K562 (cell line): ENCODE results near the gene JAM2. TPM values are rescaled to one million over a fixed set of nuclear protein-coding genes. Genes with fewer than 3 reads are reported as not detected.

ENCODE experiments used
- CHCHD3 ChIP-seq: fragments of 250-450 bp; sonication (Bioruptor Pico); IDR thresholded peaks from 2 replicates; pipeline ENCODE4 v2.1.2; 2022; ENCODE audit warnings: mild to moderate bottlenecking
- CSDE1 ChIP-seq, 2 experiments: fragments of 450-650 bp; IDR thresholded peaks; 2 replicates each; pipeline ENCODE4 v1.6.1; 2016; ENCODE audit warnings: mild to moderate bottlenecking in 1 of 2
- EGR1 ChIP-seq: fragments of 450-650 bp; conservative IDR thresholded peaks from 2 replicates; pipeline ENCODE4 v1.6.1; 2017; ENCODE audit warnings: mild to moderate bottlenecking
- FOXM1 ChIP-seq, 2 experiments: fragments of 450-650 bp in 1 of 2; sonication (generic) in 1 of 2; formaldehyde crosslinking in 1 of 2; IDR thresholded peaks; 2 replicates each; pipeline versions ENCODE4 v1.6.1 to v1.9.0; 2017 to 2022; ENCODE audit warnings: low read depth in 2 of 2, mild to moderate bottlenecking in 2 of 2, missing genetic modification reagents in 1 of 2, moderate library complexity in 1 of 2
- FUS ChIP-seq: fragments of 200-400 bp; formaldehyde crosslinking; optimal IDR thresholded peaks from 2 replicates; pipeline ENCODE3; 2017; ENCODE audit warnings: low read depth, low read length
- IFI16 ChIP-seq: fragments of 250-450 bp; sonication (Bioruptor Pico); IDR thresholded peaks from 2 replicates; pipeline ENCODE4 v2.1.2; 2022; ENCODE audit warnings: mild to moderate bottlenecking, inconsistent platforms
- KLF10 ChIP-seq: fragments of 250-450 bp; sonication (Bioruptor Pico); IDR thresholded peaks from 2 replicates; pipeline ENCODE4 v1.6.1; 2021; ENCODE audit warnings: matching md5 sums
- L3MBTL2 ChIP-seq: fragments of 450-650 bp; IDR thresholded peaks from 2 replicates; pipeline ENCODE4 v1.6.1; 2016; ENCODE audit warnings: mild to moderate bottlenecking, moderate library complexity
- MITF ChIP-seq: IDR thresholded peaks from 2 replicates; pipeline ENCODE4 v1.6.1; 2014; ENCODE audit warnings: antibody characterized with exemption
- NR4A1 ChIP-seq, 2 experiments: fragments of 250-450 bp in 1 of 2; fragments of 450-650 bp in 1 of 2; sonication (Bioruptor Pico) in 1 of 2; IDR thresholded peaks; 2 replicates each; pipeline versions ENCODE4 v1.4.0 to v1.6.1; 2016 to 2020; ENCODE audit warnings: mild to moderate bottlenecking in 2 of 2, missing compliant biosample characterization in 1 of 2, missing genetic modification characterization in 1 of 2, moderate library complexity in 1 of 2
- PML ChIP-seq: IDR thresholded peaks from 2 replicates; pipeline ENCODE4 v1.6.1; 2012; ENCODE audit warnings: low read length, inconsistent platforms
- SIRT6 ChIP-seq: IDR thresholded peaks from one replicate; pipeline ENCODE4 v1.6.1; 2012; ENCODE audit warnings: low read depth, mild to moderate bottlenecking, control low read depth, inconsistent platforms, low read length, moderate library complexity
- SNRNP70 ChIP-seq: fragments of 200-400 bp; formaldehyde crosslinking; optimal IDR thresholded peaks from 2 replicates; pipeline ENCODE3; 2017; ENCODE audit warnings: low read depth, low read length
- STAT5B ChIP-seq: fragments of 250-450 bp; sonication (Bioruptor Pico); IDR thresholded peaks from 2 replicates; pipeline ENCODE4 v1.8.0; 2021; ENCODE audit warnings: mild to moderate bottlenecking, inconsistent platforms
- TAF7 ChIP-seq: fragments of 450-650 bp; IDR thresholded peaks from 2 replicates; pipeline ENCODE4 v1.6.1; 2016; ENCODE audit warnings: missing genetic modification characterization, missing compliant biosample characterization
- TFAM ChIP-seq: fragments of 250-450 bp; sonication (Bioruptor Pico); conservative IDR thresholded peaks from 2 replicates; pipeline ENCODE4 v1.5.0; 2021; ENCODE audit warnings: mild to moderate bottlenecking, moderate library complexity
- THAP12 ChIP-seq: fragments of 250-450 bp; sonication (Bioruptor Pico); IDR thresholded peaks from 2 replicates; pipeline ENCODE4 v1.9.0; 2021; ENCODE audit warnings: mild to moderate bottlenecking, inconsistent platforms
- TOE1 ChIP-seq, 2 experiments: fragments of 450-650 bp in 1 of 2; sonication (generic) in 1 of 2; formaldehyde crosslinking in 1 of 2; IDR thresholded peaks; 2 replicates each; pipeline versions ENCODE4 v1.7.1 to v1.8.0; 2016 to 2022; ENCODE audit warnings: borderline replicate concordance in 2 of 2, mild to moderate bottlenecking in 2 of 2, antibody characterized with exemption in 1 of 2, inconsistent platforms in 1 of 2, low read depth in 1 of 2, missing genetic modification reagents in 1 of 2, moderate library complexity in 1 of 2
- ZBTB33 ChIP-seq: sonication (generic); formaldehyde crosslinking; IDR thresholded peaks from 2 replicates; pipeline ENCODE4 v1.8.1; 2023; ENCODE audit warnings: mild to moderate bottlenecking, missing genetic modification reagents
- ZC3H11A ChIP-seq: IDR thresholded peaks from 2 replicates; pipeline ENCODE4 v1.6.1; 2012; ENCODE audit warnings: low read depth, low read length, improper control_type of control experiment
- ZNF3 ChIP-seq: fragments of 250-450 bp; sonication (Bioruptor Pico); IDR thresholded peaks from 2 replicates; pipeline ENCODE4 v1.5.0; 2021; ENCODE audit warnings: mild to moderate bottlenecking, moderate library complexity
- ZNF395 ChIP-seq: fragments of 200-800 bp; sonication (Bioruptor generic); IDR thresholded peaks from 2 replicates; pipeline ENCODE4 v1.6.1; 2017; ENCODE audit warnings: missing genetic modification characterization, missing compliant biosample characterization
- ZNF408 ChIP-seq: fragments of 250-450 bp; sonication (Bioruptor Pico); IDR thresholded peaks from 2 replicates; pipeline ENCODE4 v1.4.0; 2020; ENCODE audit warnings: low read depth, mild to moderate bottlenecking, moderate library complexity
- ZNF77 ChIP-seq: fragments of 250-450 bp; sonication (Bioruptor Pico); IDR thresholded peaks from 2 replicates; pipeline ENCODE4 v1.5.0; 2020
- polyA plus RNA-seq, 8 experiments: library from polyadenylated mRNA; depleted of rRNA in 4 of 8; stranded (reverse) in 5 of 8; unstranded in 3 of 8; fragments of >200 nt; fragmentation: Nextera tagmentation in 2 of 8; fragmentation: Illumina TruSeq in 1 of 8; extraction: Ambion mirVana in 2 of 8; extraction: Trizol in 1 of 8; gene quantifications; 2 replicates each; pipeline versions ENCODE4 v1.2.1 to v1.2.3, GENCODE V29; 2011 to 2014; ENCODE audit warnings: inconsistent platforms in 1 of 8, missing spikeins in 1 of 8
- total RNA-seq, 7 experiments: library from RNA; depleted of rRNA in 6 of 7; stranded (reverse); fragments of >200 nt in 6 of 7; fragmentation: Illumina TruSeq in 2 of 7; extraction: Trizol in 2 of 7; gene quantifications; 2 replicates each; pipeline versions ENCODE4 v1.2.1 to v1.2.3, GENCODE V29; 2011 to 2021; ENCODE audit warnings: low replicate concordance in 1 of 7

Gene JAM2
- total and polyA plus RNA-seq, 9 of the 15 experiments (the other 6 are each of a cell fraction or from before 2014, with no cell fraction given) = 0.03 to 0.08 (median 0.07) TPM; not detected in 6

GRCh38 chr21:25734654-25734903 is 95.5 kb downstream of the JAM2 start (continued):
- TF ChIP-seq IFI16 (CRISPR knock-in tag) = no peak
- TF ChIP-seq CHCHD3 (CRISPR knock-in tag) = no peak
- no peak for TF ChIP-seq CSDE1 (IDR thresholded peaks at IDR 0.05)
- TF ChIP-seq MITF = no peak
- no peak for TF ChIP-seq ZNF408
- TF ChIP-seq TAF7 = peak; percentile 72
- TF ChIP-seq FOXM1 (IDR thresholded peaks at IDR 0.05; ENCODE audit: low read depth) = no peak
- peak; percentile 3; the same call in 1 of the 2 replicates for TF ChIP-seq FOXM1 (CRISPR knock-in tag; IDR thresholded peaks at IDR 0.05; ENCODE audit: low read depth)
- TF ChIP-seq SNRNP70 = no peak
- no peak for TF ChIP-seq KLF10 (CRISPR knock-in tag)
- no peak for TF ChIP-seq ZNF3 (CRISPR knock-in tag)
- TF ChIP-seq L3MBTL2 = no peak
- TF ChIP-seq FUS = no peak
- TF ChIP-seq PML = peak; percentile 79; the same call in 1 of the 2 replicates
- TF ChIP-seq ZNF395 (CRISPR knock-in tag) = 0 out of 2 replicates have a peak, but pooled peaks have one; percentile 14
- TF ChIP-seq TFAM (CRISPR knock-in tag) = no peak
- no peak for TF ChIP-seq SIRT6
- peak; percentile 78; the same call in 1 of the 2 replicates for TF ChIP-seq THAP12 (CRISPR knock-in tag)
- no peak for TF ChIP-seq STAT5B (CRISPR knock-in tag)
- no peak for TF ChIP-seq TOE1 (IDR thresholded peaks at IDR 0.05; ENCODE audit: borderline replicate concordance)
- no peak for TF ChIP-seq TOE1 (CRISPR knock-in tag; IDR thresholded peaks at IDR 0.05; ENCODE audit: borderline replicate concordance, low read depth)
- TF ChIP-seq ZC3H11A = no peak
- no peak for TF ChIP-seq ZBTB33 (CRISPR knock-in tag)
- TF ChIP-seq EGR1 = no peak
- no peak for TF ChIP-seq NR4A1 (CRISPR knock-in tag; IDR thresholded peaks at IDR 0.05)
- no peak for TF ChIP-seq NR4A1 (tag; IDR thresholded peaks at IDR 0.05)
- no peak for TF ChIP-seq ZNF77 (CRISPR knock-in tag)
